Suprapubic skin (tissue), 4 donors: ENCODE results near the gene TATDN3. TPM values are rescaled to one million over a fixed set of nuclear protein-coding genes. Genes with fewer than 3 reads are reported as not detected.

Source experiments
- DNase-seq, 2 donors: peaks; one replicate each; pipeline ENCODE4 v3.0.0-alpha.2; 2019; ENCODE audit warnings: low spot score in 2 of 2
- H3K27ac ChIP-seq: fragments of 200-600 bp; sonication (generic); one replicate; pipeline ENCODE4 v1.5.1; 2019
- H3K27me3 ChIP-seq: fragments of 200-600 bp; sonication (generic); one replicate; pipeline ENCODE4 v1.5.1; 2019
- H3K36me3 ChIP-seq: fragments of 200-600 bp; sonication (generic); one replicate; pipeline ENCODE4 v1.5.1; 2019
- H3K4me1 ChIP-seq: fragments of 200-600 bp; sonication (generic); one replicate; pipeline ENCODE4 v1.5.1; 2019
- H3K4me3 ChIP-seq: fragments of 200-600 bp; sonication (generic); one replicate; pipeline ENCODE4 v1.5.1; 2019; ENCODE audit warnings: mild to moderate bottlenecking
- H3K9me3 ChIP-seq: fragments of 200-600 bp; sonication (generic); one replicate; pipeline ENCODE4 v1.5.1; 2019
- EP300 ChIP-seq: sonication (generic); formaldehyde crosslinking; IDR thresholded peaks from one replicate; pipeline ENCODE4 v1.6.1; 2017; ENCODE audit warnings: antibody characterized with exemption
- POLR2A ChIP-seq, 2 donors: fragments of 450-650 bp; IDR thresholded peaks; one replicate each; pipeline ENCODE4 v1.6.1; 2017; ENCODE audit warnings: antibody characterized with exemption in 2 of 2, mild to moderate bottlenecking in 2 of 2, moderate library complexity in 2 of 2
- POLR2AphosphoS5 ChIP-seq, 3 donors: sonication (generic); formaldehyde crosslinking; IDR thresholded peaks; one replicate each; pipeline ENCODE4 v1.6.1; 2017; ENCODE audit warnings: antibody characterized with exemption in 3 of 3
- WGBS: methylation state at CpG from one replicate; pipeline ENCODE4 v1.1.5; 2018; 5-methylcytosine and 5-hydroxymethylcytosine counted together
- total RNA-seq, 4 donors: library from RNA; depleted of rRNA; stranded (reverse); fragments of >200 nt; gene quantifications; one replicate each; pipeline ENCODE4 v1.1.0, GENCODE V29; 2016
- TF ChIP-seq, protein P1 (sequence below), 2 donors: fragments of 200-600 bp in 1 of 2; fragments of 450-650 bp in 1 of 2; sonication (generic) in 1 of 2; IDR thresholded peaks; one replicate each; pipeline ENCODE4 v1.5.1; 2016 to 2019; ENCODE audit warnings: antibody characterized with exemption in 2 of 2, mild to moderate bottlenecking in 1 of 2, moderate library complexity in 1 of 2

TATDN3 gene
- total RNA-seq, 4 donors from 2014 or later: 5.9 to 16.4 (median 9.1) TPM

GRCh38 chr1:212785871-212786270 is 5.8 kb upstream of the TATDN3 start:
- TF ChIP-seq POLR2AphosphoS5 (IDR thresholded peaks at IDR 0.05) (no peak), EP300 (no peak), POLR2A (IDR thresholded peaks at IDR 0.05) (no peak)
- TF ChIP-seq, protein P1, sequence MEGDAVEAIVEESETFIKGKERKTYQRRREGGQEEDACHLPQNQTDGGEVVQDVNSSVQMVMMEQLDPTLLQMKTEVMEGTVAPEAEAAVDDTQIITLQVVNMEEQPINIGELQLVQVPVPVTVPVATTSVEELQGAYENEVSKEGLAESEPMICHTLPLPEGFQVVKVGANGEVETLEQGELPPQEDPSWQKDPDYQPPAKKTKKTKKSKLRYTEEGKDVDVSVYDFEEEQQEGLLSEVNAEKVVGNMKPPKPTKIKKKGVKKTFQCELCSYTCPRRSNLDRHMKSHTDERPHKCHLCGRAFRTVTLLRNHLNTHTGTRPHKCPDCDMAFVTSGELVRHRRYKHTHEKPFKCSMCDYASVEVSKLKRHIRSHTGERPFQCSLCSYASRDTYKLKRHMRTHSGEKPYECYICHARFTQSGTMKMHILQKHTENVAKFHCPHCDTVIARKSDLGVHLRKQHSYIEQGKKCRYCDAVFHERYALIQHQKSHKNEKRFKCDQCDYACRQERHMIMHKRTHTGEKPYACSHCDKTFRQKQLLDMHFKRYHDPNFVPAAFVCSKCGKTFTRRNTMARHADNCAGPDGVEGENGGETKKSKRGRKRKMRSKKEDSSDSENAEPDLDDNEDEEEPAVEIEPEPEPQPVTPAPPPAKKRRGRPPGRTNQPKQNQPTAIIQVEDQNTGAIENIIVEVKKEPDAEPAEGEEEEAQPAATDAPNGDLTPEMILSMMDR (IDR thresholded peaks at IDR 0.05): no peak
- Histone ChIP-seq H3K27me3 (no peaks in the 10 kb centered on the region), H3K4me1 (peaks cover 16% of the 10 kb centered on the region), H3K27ac (no peak overlapping the region), H3K4me3 (no peak overlapping the region), H3K36me3 (peaks cover 43% of the 10 kb centered on the region), H3K9me3 (no peaks in the 10 kb centered on the region)
- no peak for DNase-seq
- 95% methylated on average over 1 of the region's 1 CpG for WGBS

GRCh38 chr1:212791261-212791675 is 426 bp upstream of the TATDN3 start:
- TF ChIP-seq, protein P1 (IDR thresholded peaks at IDR 0.05): no peak
- no peak for TF ChIP-seq POLR2AphosphoS5 (IDR thresholded peaks at IDR 0.05)
- no peak for TF ChIP-seq EP300
- no peak for TF ChIP-seq POLR2A (IDR thresholded peaks at IDR 0.05)
- H3K36me3 ChIP-seq: peaks cover 6% of the 10 kb centered on the region
- peaks cover 32% of the 10 kb centered on the region for H3K4me1 ChIP-seq
- no peaks in the 10 kb centered on the region for H3K27me3 ChIP-seq
- H3K4me3 ChIP-seq: peak overlapping the region; percentile 87
- H3K9me3 ChIP-seq: no peaks in the 10 kb centered on the region
- H3K27ac ChIP-seq: peak overlapping the region; percentile 86
- DNase-seq: no peak
- WGBS: 0% methylated on average over 22 of the region's 22 CpGs

GRCh38 chr1:212792396-212792908 is 758 bp downstream of the TATDN3 start:
- TF ChIP-seq POLR2AphosphoS5 (IDR thresholded peaks at IDR 0.05): no peak
- no peak for TF ChIP-seq EP300
- TF ChIP-seq, protein P1 (IDR thresholded peaks at IDR 0.05): no peak
- no peak for TF ChIP-seq POLR2A (IDR thresholded peaks at IDR 0.05)
- WGBS: 19% methylated on average over 16 of the region's 16 CpGs
- Histone ChIP-seq H3K36me3 (peaks cover 8% of the 10 kb centered on the region), H3K4me1 (peaks cover 32% of the 10 kb centered on the region), H3K27me3 (no peaks in the 10 kb centered on the region), H3K4me3 (peak overlapping the region; percentile 87), H3K9me3 (no peaks in the 10 kb centered on the region), H3K27ac (peak overlapping the region; percentile 86)
- DNase-seq: no peak

DNA sequence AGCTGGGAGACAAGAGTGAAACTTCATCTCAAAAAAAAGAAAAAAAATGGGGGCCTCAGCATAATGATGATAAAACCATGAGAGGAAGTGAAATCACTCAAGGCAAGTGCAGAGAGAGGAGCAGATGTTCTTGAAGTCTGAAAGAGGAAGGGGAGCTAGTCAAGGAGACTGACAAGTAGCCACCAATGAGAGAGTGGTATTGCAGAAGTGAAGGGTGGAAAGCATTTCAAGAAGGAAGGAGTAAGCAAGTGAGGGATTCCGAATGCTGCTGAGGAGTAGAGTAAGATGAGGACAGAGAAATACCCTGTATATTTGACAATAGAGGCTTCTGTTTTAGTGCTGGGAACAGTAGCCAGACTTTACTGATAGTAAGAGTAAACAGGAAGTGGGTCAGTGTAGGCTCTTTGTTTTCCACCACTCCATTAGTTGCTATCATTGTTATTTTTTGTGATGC is 2.9 kb downstream of the TATDN3 start:
- no peaks in the 10 kb centered on the region for H3K9me3 ChIP-seq
- H3K4me1 ChIP-seq: peaks cover 28% of the 10 kb centered on the region
- no peak overlapping the region for H3K4me3 ChIP-seq
- no peak overlapping the region for H3K27ac ChIP-seq
- H3K36me3 ChIP-seq: peaks cover 27% of the 10 kb centered on the region
- no peak for DNase-seq
- TF ChIP-seq POLR2A (IDR thresholded peaks at IDR 0.05) (no peak), EP300 (no peak), POLR2AphosphoS5 (IDR thresholded peaks at IDR 0.05) (no peak)
- TF ChIP-seq, protein P1 (IDR thresholded peaks at IDR 0.05): no peak
- H3K27me3 ChIP-seq: no peaks in the 10 kb centered on the region
- WGBS: 85% methylated on average over 1 of the region's 1 CpG

GRCh38 chr1:212797681-212798080 is 6.0 kb downstream of the TATDN3 start:
- Histone ChIP-seq H3K4me1 (peaks cover 7% of the 10 kb centered on the region), H3K36me3 (peaks cover 54% of the 10 kb centered on the region)

More at GRCh38 chr1:212797681-212798080, 6.0 kb downstream of the TATDN3 start:
- Histone ChIP-seq H3K9me3 (no peaks in the 10 kb centered on the region), H3K4me3 (no peak overlapping the region), H3K27ac (no peak overlapping the region), H3K27me3 (no peaks in the 10 kb centered on the region)
- no peak for DNase-seq
- no peak for TF ChIP-seq POLR2A (IDR thresholded peaks at IDR 0.05)
- TF ChIP-seq EP300: no peak
- TF ChIP-seq, protein P1 (IDR thresholded peaks at IDR 0.05): no peak
- TF ChIP-seq POLR2AphosphoS5 (IDR thresholded peaks at IDR 0.05): no peak
- 94% methylated on average over 3 of the region's 3 CpGs for WGBS
